Testis (tissue), 2 donors: Measurements from ENCODE around the gene AP1G1.
"Not testable (repeated sequence)": the region's sequence is repeated elsewhere in the genome, so short reads cannot be mapped to it uniquely, and the experiment has no call there.

Source experiments
- POLR2A ChIP-seq: fragments of 450-650 bp; IDR thresholded peaks from one replicate; pipeline ENCODE4 v1.6.1; 2017; ENCODE audit warnings: antibody characterized with exemption, mild to moderate bottlenecking, moderate library complexity
- TF ChIP-seq, protein P1 (sequence below), 3 experiments: fragments of 450-650 bp in 2 of 3; fragments of 200-600 bp in 1 of 3; sonication (generic) in 1 of 3; IDR thresholded peaks; one replicate each; pipeline ENCODE4 v1.5.1; 2016 to 2019; ENCODE audit warnings: antibody characterized with exemption in 3 of 3, mild to moderate bottlenecking in 2 of 3, moderate library complexity in 1 of 3

DNA sequence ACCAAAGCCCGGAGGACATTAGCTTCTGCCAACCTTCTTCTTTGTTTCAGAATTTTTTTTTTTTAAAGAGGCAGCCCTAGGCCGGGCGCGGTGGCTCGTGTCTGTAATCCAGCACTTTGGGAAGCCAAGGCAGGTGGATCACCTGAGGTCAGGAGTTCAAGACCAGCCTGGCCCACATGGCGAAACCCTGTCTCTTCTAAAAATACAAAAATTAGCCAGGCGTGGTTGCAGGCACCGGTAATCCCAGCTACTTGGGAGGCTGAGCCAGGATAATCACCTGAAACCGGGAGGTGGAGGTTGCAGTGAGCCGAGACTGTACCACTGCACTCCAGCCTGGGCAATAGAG lies 8.5 kb upstream of the AP1G1 start:
- TF ChIP-seq POLR2A, result not testable (repeated sequence)
- TF ChIP-seq, protein P1, sequence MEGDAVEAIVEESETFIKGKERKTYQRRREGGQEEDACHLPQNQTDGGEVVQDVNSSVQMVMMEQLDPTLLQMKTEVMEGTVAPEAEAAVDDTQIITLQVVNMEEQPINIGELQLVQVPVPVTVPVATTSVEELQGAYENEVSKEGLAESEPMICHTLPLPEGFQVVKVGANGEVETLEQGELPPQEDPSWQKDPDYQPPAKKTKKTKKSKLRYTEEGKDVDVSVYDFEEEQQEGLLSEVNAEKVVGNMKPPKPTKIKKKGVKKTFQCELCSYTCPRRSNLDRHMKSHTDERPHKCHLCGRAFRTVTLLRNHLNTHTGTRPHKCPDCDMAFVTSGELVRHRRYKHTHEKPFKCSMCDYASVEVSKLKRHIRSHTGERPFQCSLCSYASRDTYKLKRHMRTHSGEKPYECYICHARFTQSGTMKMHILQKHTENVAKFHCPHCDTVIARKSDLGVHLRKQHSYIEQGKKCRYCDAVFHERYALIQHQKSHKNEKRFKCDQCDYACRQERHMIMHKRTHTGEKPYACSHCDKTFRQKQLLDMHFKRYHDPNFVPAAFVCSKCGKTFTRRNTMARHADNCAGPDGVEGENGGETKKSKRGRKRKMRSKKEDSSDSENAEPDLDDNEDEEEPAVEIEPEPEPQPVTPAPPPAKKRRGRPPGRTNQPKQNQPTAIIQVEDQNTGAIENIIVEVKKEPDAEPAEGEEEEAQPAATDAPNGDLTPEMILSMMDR (IDR thresholded peaks at IDR 0.05), result not testable (repeated sequence)
